ENCODE results near the gene FCHO1. TPM values are rescaled to one million over a fixed set of nuclear protein-coding genes. Genes with fewer than 3 reads are reported as not detected.
A peak's percentile ranks its signal among the peaks of the same experiment; 100 is the strongest.

The FCHO1 gene
- polyA plus RNA-seq, 2 of the 4 experiments (the other 2 are of a cell fraction) = 1.7 to 13.6 TPM

GRCh38 chr19:17711851-17712250, 39.4 kb upstream of the FCHO1 start:
- Histone ChIP-seq H3K4me2 (no peak overlapping the region), H3K9me3 (no peaks in the 10 kb centered on the region), H3K27ac (no peak overlapping the region), H3K4me1 (no peaks in the 10 kb centered on the region), H3K4me3 (no peak overlapping the region)
- FAIRE-seq (no peak), ATAC-seq (no peak), DNase-seq (ENCODE audit: low read depth in 1 of 2, low spot score in 1 of 2) (no peak)
- no peak for TF ChIP-seq EHMT2 (IDR thresholded peaks at IDR 0.05; ENCODE audit: low read depth)
- ChIA-PET CTCF (interaction anchor here (1.1 to 1.3 kb wide), 3 partner anchors 9 to 63 kb away, joined by 3 to 6 read pairs (median 3); no protein-coding TSS in a partner anchor), POLR2A (no interaction called here)
- 59% methylated on average over 6 of the region's 6 CpGs for WGBS (ENCODE audit: missing lambda C conversion rate)

DNA sequence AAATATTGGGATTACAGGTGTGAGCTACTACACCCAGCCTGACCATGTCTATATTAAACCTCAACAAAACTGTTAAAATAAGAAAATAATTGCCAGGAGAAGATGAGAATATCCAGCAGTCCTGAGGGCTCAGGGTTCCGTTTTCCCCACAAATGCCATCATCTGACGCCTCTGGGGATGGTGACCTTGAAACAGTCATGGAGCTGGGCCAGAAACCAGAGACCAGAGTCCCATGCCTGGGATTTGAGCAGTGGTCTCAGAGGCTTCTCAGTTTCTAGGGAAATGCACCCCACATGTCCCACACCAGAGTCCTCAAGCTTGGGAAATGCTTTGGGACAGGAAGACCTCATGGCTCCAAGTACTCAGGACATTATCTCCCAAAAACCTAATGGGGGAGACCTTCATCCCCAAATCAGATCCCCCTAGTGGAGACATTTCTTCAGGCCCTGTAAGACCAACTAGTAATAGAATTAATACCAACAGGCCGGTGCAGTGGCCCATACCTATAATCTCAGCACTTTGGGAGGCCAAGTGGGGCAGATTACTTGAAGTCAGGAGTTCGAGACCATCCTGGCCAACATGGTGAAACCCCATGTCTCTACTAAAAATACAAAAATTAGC, 34.9 kb upstream of the FCHO1 start:
- TF ChIP-seq HDAC2 (IDR thresholded peaks at IDR 0.05) (no peak), PHF8 (IDR thresholded peaks at IDR 0.05; ENCODE audit: borderline replicate concordance, low read depth) (no peak), HOXB5 (CRISPR knock-in tag; IDR thresholded peaks at IDR 0.05) (no peak), GATA3 (IDR thresholded peaks at IDR 0.05; ENCODE audit: borderline replicate concordance) (no peak), POLR2A (IDR thresholded peaks at IDR 0.05; ENCODE audit: low read length) (no peak), EHF (CRISPR knock-in tag; IDR thresholded peaks at IDR 0.05) (no peak), RARB (CRISPR knock-in tag; IDR thresholded peaks at IDR 0.05) (no peak), RFX5 (IDR thresholded peaks at IDR 0.05) (no peak), BHLHE40 (IDR thresholded peaks at IDR 0.05; ENCODE audit: low read depth, low read length) (no peak), E2F6 (IDR thresholded peaks at IDR 0.05; ENCODE audit: borderline replicate concordance, low read depth) (no peak), EHMT2 (IDR thresholded peaks at IDR 0.05; ENCODE audit: low read depth) (no peak), ZNF302 (CRISPR knock-in tag; IDR thresholded peaks at IDR 0.05) (no peak), RCOR1 (IDR thresholded peaks at IDR 0.05; ENCODE audit: low read depth, low read length) (no peak), TP53 (CRISPR knock-in tag; IDR thresholded peaks at IDR 0.05) (no peak)
- TF ChIP-seq, protein P1, sequence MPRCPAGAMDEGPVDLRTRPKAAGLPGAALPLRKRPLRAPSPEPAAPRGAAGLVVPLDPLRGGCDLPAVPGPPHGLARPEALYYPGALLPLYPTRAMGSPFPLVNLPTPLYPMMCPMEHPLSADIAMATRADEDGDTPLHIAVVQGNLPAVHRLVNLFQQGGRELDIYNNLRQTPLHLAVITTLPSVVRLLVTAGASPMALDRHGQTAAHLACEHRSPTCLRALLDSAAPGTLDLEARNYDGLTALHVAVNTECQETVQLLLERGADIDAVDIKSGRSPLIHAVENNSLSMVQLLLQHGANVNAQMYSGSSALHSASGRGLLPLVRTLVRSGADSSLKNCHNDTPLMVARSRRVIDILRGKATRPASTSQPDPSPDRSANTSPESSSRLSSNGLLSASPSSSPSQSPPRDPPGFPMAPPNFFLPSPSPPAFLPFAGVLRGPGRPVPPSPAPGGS (IDR thresholded peaks at IDR 0.05) = no peak
- TF ChIP-seq, protein P2, sequence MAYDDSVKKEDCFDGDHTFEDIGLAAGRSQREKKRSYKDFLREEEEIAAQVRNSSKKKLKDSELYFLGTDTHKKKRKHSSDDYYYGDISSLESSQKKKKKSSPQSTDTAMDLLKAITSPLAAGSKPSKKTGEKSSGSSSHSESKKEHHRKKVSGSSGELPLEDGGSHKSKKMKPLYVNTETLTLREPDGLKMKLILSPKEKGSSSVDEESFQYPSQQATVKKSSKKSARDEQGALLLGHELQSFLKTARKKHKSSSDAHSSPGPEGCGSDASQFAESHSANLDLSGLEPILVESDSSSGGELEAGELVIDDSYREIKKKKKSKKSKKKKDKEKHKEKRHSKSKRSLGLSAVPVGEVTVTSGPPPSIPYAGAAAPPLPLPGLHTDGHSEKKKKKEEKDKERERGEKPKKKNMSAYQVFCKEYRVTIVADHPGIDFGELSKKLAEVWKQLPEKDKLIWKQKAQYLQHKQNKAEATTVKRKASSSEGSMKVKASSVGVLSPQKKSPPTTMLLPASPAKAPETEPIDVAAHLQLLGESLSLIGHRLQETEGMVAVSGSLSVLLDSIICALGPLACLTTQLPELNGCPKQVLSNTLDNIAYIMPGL (CRISPR knock-in tag; IDR thresholded peaks at IDR 0.05; ENCODE audit: borderline replicate concordance) = no peak
- TF ChIP-seq, protein P3, sequence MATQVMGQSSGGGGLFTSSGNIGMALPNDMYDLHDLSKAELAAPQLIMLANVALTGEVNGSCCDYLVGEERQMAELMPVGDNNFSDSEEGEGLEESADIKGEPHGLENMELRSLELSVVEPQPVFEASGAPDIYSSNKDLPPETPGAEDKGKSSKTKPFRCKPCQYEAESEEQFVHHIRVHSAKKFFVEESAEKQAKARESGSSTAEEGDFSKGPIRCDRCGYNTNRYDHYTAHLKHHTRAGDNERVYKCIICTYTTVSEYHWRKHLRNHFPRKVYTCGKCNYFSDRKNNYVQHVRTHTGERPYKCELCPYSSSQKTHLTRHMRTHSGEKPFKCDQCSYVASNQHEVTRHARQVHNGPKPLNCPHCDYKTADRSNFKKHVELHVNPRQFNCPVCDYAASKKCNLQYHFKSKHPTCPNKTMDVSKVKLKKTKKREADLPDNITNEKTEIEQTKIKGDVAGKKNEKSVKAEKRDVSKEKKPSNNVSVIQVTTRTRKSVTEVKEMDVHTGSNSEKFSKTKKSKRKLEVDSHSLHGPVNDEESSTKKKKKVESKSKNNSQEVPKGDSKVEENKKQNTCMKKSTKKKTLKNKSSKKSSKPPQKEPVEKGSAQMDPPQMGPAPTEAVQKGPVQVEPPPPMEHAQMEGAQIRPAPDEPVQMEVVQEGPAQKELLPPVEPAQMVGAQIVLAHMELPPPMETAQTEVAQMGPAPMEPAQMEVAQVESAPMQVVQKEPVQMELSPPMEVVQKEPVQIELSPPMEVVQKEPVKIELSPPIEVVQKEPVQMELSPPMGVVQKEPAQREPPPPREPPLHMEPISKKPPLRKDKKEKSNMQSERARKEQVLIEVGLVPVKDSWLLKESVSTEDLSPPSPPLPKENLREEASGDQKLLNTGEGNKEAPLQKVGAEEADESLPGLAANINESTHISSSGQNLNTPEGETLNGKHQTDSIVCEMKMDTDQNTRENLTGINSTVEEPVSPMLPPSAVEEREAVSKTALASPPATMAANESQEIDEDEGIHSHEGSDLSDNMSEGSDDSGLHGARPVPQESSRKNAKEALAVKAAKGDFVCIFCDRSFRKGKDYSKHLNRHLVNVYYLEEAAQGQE (IDR thresholded peaks at IDR 0.05) = no peak
- no peak overlapping the region for H3K27ac ChIP-seq
- no peaks in the 10 kb centered on the region for H3K9me3 ChIP-seq
- DNase-seq (ENCODE audit: low read depth in 1 of 2, low spot score in 1 of 2) = no peak
- H3K4me1 ChIP-seq = peaks cover 14% of the 10 kb centered on the region
- POLR2A ChIA-PET = no interaction called here
- WGBS (ENCODE audit: missing lambda C conversion rate) = 62% methylated on average over 3 of the region's 4 CpGs
- ATAC-seq = 0 out of 6 replicates have a peak, but pooled peaks of 1 of the 2 experiments have one; percentile 14
- FAIRE-seq = no peak
- CTCF ChIA-PET = interaction anchor here (1.1 to 2.0 kb wide), 3 partner anchors 10 to 50 kb away, joined by 4 to 10 read pairs (median 5); no protein-coding TSS in a partner anchor
- H3K4me2 ChIP-seq = no peak overlapping the region
- H3K4me3 ChIP-seq = no peak overlapping the region

Measured in A549 (cell line).